Dedifferentiated amniotic fluid mesenchymal stem cell (primary cell): Measurements from ENCODE around the gene CHCHD4.

Experiments
- DNase-seq: peaks from one replicate; pipeline ENCODE4 v3.0.0-alpha.2; 2016; ENCODE audit errors: extremely low spot score

CHCHD4 gene

DNA sequence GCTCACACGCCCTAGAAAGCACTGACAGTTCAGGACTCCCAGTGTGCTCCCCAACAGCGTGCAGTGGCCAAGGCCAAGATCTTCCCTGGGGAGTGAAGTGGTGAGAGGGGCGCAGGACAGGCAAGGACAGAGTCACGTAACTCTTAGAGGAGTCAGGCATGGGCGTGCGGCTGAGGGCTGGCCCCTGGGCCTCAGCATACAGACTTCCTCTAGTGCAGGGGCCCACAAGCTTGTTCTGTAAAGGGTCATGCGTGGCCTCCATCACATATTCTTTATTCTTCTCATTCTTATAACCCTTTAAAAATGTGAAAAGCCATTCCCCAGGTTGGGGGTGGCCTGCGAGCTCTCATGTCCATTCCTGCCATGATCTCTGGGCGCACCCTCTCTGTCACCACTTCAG lies 25.4 kb upstream of the CHCHD4 start:
- DNase-seq, result no peak

DNA sequence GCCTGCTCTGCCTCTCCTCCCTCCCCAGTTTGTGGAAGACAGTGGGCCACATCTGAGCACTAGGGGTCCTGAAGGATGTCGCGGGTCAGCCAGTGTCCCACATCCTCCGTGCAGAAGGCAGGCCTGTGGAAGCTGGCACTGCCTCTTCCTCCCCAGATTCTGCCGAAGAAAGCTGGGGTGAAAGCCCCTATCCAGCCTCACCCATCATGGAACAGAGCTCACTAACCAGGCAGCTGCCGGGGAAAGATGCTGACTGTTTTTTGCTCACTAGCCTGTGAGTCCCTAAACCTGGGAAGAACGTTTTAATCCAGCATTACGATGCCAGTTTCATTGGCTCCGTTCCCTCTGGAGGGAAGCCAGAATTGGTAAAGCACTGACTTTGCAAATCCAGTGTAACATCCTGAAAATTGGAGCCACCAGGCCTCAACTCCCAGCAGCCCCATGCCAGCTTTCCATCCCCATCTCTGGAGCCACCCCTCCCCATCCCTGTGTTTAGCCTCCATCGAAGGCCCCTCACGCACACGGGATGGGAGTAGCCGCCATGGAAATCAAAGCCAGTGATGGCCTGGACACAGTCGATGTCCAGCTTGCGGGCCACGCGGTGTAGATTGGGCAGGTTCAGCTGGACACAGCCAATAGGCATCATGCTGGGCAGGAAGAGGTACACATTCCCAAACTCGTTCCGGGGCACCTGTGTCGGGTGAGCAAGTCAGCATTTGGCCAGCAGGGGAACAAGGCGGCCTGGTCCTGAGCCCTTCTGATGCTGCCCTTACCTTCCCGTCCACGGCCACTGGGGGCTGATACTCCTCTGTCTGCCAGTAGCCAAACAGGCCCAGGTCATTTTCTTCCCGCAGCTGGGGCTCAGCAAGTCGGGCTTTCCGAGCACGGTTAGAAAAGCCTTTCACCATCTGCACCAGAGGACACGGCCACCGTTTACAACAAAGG lies 23.6 kb upstream of the CHCHD4 start:
- no peak for DNase-seq

DNA sequence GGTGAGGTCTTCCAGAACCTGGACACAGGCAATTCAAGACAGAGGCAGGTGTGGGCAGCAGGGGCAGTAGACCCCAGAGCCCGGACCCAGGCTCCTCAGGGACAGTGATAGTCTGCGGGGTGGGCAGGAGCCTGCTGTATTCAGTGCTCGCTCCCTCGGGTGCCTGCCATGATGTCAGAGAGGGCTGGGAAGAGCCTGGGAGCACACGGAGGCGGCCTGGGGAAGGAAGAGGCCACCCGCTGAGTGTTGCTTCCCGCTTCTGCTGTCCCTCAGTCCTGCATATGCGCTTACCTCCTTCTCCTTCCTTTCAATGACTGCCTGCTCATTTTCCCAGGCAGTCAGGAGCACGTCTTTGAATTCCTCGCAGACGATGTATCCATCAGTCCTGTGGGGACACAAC lies 22.9 kb upstream of the CHCHD4 start:
- DNase-seq, result no peak

DNA sequence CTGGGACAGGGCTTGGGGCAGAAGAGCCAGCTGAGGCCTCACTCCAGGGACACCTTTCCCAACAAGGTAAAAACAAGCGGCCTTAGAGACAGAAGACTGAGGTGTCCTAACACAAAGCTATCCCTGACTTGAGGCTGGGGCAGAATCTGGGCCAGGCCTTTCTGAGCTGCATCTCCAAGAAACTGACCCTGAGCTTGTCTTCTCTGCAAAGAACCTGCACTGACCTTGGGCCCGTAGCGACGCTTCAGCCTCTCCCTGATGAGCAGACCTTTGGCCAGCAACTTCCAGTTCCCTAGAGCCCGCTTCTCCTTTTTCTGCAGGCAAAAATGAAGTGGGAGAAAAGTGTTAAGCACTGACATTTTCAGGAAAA lies 22.4 kb upstream of the CHCHD4 start:
- DNase-seq, result no peak

DNA sequence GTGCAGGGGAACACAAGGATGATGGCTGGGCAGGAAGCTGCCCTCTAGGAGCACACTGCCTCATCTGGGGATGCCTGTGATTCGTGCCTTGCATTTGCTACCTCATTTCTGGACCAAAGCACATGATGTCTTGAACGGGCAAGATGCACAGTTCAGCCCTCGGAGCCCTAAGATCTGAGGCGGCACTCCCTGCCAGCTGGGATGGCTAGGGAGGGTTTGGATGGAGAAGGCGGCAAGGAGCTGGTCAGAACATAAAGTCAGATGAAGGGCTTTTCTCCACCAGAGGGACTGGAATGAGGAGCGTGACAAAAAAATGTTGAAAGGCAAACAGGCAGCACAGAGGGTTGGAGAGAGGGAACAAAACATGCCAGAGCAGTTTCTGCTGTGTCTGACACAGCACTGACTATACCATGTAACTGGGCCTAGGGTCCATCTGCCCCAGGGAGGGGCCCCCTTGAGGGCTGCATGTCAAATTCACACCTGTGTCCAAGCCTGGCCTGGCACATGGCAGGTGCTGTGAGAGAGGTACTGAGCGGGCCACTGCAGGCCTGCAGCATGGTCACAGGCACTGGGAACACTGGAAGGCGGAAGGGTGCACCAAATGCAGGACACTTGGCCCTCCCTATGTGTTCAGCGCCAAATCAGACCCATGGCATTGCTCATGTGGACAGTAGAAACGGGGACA lies 21.9 kb upstream of the CHCHD4 start:
- no peak for DNase-seq

DNA sequence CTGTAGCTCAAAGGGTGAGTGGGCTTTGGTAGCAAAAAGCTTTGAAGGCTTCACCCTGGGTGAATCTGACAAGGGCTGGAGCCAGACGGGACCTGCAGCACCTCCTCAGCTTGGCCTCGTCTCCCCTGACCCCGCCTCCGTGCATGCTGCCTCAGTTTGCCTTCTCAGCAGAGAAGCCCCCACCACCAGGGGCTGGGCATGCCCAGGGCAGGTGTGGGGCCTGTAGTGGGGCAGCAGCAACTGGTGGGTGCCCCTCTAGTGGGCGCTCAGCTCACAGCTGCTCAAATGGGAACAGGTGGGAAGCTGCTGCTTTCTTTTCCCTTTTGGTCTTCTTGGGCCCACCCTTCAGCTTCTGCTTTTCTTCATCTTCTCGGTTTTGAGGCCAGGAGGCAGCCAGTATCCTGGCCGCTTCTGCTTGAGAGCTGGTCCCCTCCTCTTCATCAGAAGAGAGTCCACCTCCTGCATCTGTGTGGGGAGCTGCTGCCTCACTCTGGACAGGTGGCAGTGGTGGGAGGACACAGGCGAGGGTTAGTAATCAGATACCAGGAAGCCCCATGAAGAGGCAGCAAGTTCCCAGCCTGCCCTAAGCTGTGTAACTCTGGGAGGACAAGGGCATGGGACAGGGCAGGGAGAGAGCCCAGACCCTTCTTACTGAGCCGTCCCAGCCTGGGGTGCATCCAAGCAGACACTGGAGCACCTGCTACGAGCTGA lies 21.2 kb upstream of the CHCHD4 start:
- no peak for DNase-seq

DNA sequence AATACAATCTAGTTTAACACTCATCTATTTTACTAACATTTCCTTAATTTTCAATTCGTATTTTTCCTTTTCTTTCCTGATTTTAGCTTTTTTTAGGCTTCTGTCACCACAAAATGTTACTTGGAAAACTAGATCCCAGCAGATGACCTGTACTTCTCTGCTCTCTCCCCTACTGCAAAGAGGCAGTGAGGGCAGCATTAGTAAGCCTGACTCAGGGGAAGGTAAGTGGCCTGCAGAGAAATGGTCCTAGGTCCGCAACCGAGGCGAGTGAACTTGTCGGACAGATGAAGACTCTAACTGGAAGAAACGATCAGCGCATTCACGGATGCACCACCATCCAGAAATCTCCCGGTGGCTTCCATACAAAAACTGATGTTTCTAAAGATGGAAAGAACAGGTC lies 20.6 kb upstream of the CHCHD4 start:
- DNase-seq, result no peak

DNA sequence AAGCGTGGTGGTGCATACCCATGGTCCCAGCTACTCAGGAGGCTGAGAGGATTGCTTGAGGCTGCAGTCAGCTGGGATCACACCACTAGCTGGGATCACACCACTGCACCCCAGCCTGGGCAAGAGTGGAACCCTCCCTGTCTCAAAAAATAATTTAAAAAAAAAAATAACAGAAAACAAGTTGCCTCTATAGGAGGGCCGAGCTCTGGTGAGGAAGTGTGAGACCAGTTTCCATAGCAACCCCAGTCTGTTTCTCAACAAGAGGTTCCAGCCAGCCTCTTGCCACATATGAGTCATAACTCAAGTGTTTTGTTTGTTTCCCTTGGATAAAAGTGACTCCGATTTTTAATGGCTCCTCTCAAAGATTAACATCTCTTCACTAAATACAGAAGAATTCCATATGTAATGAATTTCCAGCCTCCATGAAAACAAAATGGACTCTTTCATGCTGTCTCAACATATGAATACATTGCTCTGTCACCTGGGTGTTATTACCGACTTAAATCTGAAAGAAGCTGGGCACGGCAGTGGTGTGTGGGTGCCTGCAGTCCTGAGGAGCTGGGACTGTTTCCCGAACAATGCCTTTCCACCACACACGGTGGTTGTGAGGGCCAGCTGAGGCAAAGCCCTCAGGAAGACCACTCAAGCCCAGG lies 19.9 kb upstream of the CHCHD4 start:
- peak; percentile 99 for DNase-seq

DNA sequence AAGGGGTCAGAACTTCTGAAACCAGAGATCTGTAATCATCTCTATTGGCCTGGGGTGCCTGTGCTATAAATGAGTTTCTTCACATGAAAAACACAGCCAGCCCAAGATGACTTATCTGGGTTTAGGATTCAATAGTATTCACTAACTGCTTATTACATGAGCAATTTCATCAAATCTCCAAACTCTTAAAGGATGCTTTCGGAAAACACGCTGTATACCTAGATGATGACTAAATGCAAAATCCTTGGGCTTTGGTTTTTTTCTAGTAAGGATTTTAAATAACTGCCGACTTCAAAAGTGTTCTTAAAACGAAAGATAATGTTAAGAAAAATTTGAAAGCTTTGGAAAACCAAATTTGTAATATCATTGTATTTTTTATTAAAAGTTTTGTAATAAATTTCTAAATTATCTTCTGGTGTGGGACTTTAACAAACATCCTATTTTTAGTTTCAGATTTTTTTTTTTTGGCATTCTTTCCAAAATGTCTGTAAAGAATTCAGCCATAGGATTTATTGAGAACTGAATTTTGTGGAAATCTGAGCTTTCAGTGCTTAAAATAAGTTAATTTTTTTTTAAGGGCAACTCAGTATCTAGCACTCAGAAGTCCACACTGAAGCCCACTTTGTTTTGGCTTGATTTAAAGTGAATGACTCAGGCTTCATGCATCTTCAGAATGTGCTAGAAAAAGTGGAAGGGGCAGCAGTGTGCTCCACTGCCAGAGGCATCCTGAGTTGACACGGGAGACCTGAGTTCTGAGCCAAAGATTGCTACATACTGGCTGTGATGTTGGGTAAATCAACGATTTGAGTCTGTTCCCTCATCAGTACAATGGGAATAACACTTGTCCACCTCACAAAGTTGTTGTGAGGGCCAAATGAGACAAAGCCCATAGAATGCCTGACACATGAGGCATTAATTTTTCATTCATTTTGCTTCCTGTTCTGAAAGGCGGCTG lies 18.9 kb upstream of the CHCHD4 start:
- DNase-seq, result peak; percentile 96

DNA sequence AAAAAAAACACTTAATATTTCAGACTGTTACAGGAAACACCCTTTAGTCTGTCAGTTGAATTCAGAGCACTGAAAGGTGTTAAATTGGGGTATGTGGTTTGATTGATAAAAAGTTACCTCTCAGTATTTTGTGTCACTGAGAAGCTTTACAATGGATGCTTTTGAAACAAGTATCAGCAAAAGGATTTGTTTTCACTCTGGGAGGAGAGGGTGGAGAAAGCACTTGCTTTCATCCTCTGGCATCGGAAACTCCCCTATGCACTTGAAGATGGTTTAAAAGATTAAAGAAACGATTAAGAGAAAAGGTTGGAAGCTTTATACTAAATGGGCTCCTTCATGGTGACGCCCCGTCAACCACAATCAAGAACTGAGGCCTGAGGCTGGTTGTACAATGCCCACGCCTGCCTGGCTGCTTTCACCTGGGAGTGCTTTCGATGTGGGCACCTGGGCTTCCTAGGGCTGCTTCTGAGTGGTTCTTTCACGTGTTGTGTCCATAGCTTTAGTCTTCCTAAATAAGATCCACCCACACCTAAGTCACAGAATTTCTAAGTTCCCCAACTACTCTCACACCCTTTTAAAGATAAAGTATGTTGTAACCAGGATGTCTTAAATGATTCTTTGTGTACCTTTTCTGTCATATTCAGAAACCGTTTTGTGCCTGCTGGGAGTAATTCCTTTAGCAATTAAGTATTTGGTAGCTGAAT lies 18.0 kb upstream of the CHCHD4 start:
- no peak for DNase-seq

DNA sequence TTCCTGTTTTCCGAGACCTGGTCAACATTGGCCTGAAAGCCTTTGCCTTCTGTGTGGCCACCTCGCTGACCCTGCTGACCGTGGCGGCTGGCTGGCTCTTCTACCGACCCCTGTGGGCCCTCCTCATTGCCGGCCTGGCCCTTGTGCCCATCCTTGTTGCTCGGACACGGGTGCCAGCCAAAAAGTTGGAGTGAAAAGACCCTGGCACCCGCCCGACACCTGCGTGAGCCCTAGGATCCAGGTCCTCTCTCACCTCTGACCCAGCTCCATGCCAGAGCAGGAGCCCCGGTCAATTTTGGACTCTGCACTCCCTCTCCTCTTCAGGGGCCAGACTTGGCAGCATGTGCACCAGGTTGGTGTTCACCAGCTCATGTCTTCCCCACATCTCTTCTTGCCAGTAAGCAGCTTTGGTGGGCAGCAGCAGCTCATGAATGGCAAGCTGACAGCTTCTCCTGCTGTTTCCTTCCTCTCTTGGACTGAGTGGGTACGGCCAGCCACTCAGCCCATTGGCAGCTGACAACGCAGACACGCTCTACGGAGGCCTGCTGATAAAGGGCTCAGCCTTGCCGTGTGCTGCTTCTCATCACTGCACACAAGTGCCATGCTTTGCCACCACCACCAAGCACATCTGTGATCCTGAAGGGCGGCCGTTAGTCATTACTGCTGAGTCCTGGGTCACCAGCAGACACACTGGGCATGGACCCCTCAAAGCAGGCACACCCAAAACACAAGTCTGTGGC lies 17.1 kb upstream of the CHCHD4 start:
- DNase-seq, result no peak

DNA sequence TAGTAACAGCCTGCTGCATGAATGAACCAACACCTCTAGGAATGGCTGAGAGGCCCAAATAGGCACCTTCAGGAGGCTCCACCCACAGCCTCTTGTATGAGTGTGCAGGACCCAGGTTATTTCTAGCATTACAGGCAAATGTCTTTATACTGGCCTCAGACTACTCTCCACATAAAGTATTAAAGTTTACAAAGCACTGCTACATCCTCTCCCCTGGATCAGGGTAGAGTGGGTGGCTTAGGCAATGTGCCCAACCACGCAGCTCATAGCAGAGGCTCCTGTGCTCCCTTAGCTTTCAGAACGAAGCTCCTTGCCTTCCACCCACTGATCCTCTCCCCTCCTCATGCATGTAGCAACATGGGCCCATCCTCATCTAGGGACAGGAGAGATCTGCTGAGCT lies 16.5 kb upstream of the CHCHD4 start:
- DNase-seq, result no peak

DNA sequence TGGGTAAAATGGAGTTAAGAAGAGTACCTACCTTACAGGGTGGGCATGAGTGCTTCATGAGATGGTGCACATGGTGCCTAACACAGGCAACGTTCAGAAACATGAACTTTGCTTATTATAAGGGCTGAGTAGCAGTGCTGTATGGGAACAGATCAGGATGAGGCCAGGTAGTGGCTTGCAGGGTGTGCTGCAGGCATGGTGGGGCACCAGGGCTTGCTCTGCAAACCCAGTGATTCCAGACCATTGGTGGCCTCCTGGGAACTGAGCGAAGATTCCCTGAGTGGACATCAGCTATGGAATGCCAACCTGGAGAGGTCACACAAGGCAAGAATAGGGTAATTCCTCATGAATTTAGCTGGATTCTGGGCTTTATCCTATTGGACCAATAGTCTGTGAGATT lies 16.0 kb upstream of the CHCHD4 start:
- no peak for DNase-seq

DNA sequence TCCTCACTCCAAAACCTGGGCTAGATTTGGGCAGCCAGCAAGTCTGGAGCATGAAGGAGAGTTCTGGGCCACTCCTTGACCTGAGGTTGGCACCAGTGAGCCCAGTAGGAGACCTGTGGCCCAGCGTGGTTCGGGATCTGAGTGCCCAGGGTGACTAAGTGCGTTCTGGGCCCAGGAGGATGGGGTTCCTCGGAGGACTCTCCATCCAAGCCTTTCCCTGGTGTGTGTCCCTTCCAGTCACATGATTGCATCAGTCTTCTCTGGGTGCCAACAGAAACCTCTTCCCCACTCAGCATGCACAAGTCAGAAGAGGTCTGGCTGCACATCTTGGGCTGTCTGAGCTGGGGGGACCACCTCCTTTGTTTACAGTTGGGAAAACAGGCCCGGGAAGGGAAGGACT lies 15.1 kb upstream of the CHCHD4 start:
- no peak for DNase-seq

DNA sequence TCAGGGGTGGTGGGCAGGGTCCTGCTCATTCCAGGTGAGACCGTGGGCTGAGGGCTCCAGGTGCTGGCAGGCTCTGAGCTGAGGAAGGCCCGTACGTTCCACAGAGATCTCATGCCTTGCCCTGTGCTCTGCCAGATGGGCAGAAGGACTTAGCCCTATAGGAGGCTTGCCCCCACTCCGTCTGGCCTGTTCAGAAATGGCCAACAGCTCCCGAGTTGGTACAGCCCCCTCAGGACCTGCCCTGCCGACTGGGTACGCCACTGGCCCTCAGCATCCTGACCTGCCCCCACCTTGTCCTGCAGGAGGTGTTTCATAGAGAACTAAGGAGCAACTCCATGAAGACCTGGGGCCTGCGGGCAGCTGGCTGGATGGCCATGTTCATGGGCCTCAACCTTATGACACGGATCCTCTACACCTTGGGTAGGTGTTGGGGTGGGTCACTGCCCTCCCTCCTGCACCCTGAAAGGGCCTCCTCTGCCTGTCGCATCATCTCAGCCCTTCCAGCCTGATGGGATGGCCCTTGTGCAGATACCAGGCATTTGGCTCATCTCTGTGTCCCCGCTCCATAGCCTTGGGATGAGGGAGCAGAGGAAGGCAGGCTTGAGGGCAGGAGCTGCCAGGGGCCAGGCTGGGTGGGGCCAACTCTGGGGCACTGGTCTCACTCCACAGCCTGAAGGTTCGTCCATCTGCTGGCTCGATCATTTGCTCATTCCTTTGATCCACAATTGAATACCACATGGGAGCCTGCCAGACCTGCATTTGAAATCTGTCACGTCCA lies 14.4 kb upstream of the CHCHD4 start:
- no peak for DNase-seq

DNA sequence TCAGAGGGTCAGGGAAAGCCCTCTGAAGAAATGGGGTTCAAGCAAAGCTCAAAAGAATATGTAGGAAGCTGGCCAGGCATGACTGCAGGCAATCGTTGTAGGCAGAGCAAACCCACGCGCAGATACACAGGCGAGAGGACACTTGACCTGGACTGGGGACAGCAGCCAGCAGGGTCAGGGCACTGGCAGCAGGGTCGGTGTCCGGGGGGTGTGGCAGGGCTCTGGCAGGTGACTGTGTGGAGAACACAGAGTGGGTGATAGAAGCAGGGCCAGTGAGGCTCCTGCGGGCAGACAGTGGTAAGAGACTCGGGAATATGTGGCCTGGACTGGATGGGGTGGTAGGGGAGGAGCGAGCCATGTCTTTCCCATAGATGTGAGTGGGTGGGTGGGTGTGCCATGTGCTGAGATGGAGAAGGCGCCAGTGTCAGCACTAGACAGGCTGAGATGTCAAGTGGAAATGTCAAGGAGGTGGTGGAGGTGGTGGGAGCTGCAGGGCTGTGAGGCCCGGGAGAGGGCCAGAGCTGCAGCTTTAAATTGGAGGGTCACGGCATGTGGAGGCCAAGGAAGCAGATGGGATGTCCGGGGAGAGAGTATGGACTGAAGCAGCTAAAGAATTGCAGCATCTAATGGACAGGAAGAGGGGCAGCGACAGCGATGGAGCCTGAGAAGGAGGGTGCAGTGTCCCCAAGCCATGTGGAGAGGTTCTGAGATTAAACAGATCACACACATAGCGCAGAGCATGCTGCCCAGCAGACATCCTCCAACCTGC lies 13.6 kb upstream of the CHCHD4 start:
- DNase-seq, result no peak

DNA sequence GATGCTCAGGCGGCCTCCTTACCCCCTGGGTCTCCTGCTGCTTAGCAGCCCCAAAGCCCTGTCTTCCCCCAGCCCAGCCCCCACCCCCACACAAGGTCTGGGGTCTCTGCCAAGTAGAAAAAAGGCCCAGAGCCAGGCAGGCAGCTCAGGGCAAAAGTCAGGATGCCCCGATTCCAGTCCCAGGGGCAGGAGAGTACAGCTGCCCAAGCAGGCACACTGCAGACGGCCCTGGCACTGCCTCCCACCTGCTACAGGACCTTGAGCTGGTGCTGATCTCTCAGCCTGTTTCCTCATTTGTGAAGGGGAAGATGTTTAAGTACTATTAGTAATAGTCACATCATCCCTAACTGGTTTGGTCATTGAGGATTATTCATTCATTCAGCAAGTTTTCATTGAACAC lies 12.8 kb upstream of the CHCHD4 start:
- no peak for DNase-seq

DNA sequence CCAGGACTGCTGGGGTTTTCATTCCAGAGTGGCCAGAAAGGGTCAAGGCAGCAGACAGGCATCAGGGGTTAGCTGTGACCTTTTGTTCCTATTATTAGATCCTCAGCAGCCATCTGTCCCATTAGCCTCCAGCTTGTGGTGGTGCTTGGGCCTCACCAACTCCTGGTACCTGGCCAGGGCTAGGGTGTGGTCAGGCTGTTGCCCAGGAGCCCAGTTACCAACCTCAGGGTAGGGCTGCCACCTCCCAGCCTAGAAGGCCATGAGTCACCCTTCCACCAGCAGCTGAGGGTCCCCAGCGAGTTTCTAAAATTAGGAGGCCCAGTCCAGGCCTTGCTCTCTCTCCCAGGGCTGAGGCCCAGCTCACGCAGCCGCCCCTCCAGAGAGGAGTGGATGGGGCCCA lies 12.3 kb upstream of the CHCHD4 start:
- no peak for DNase-seq
